GM12873 (cell line): ENCODE data around the gene CHCHD10.

Experiments used
- CTCF ChIP-seq: IDR thresholded peaks from 2 replicates; pipeline ENCODE4 v1.5.1; 2012; ENCODE audit warnings: low read depth, mild to moderate bottlenecking, moderate library complexity, low read length, control low read depth; ENCODE audit not compliant: insufficient read depth; ENCODE audit errors: missing control alignments

Gene CHCHD10

GRCh38 chr22:23786752-23787599 lies 19.2 kb upstream of the CHCHD10 start, which contains the start of gene SMARCB1:
Gene SMARCB1, plus strand, starts transcription at chr22:23786966. Its CDS starts 204 bp downstream, at chr22:23787170.
- no peak for TF ChIP-seq CTCF

GRCh38 chr22:23786261-23786710 lies 18.5 kb upstream of the CHCHD10 start:
- no peak for TF ChIP-seq CTCF

GRCh38 chr22:23784215-23784732 lies 16.5 kb upstream of the CHCHD10 start:
- no peak for TF ChIP-seq CTCF

GRCh38 chr22:23783265-23784150 lies 15.7 kb upstream of the CHCHD10 start:
- no peak for TF ChIP-seq CTCF

GRCh38 chr22:23782703-23783102 lies 14.9 kb upstream of the CHCHD10 start:
- TF ChIP-seq CTCF = no peak

- TF ChIP-seq CTCF = no peak
These were observed 14.5 kb upstream of the CHCHD10 start for GRCh38 chr22:23782252-23782651.
